ENCODE measurements around the gene FLRT3. TPM values are rescaled to one million over a fixed set of nuclear protein-coding genes. Genes with fewer than 3 reads are reported as not detected.

The FLRT3 gene
- total and polyA plus RNA-seq, 4 donors = 23.5 to 144 (median 48.9) TPM

GRCh38 chr20:14360416-14360815, 23.0 kb upstream of the FLRT3 start:
- Histone ChIP-seq H3K36me3 (ENCODE audit: control insufficient read depth in 4 of 4, insufficient read depth in 4 of 4, low read length in 4 of 4) (no peaks in the 10 kb centered on the region), H3K4me1 (ENCODE audit: control insufficient read depth in 5 of 5, insufficient read depth in 5 of 5, low read length in 5 of 5) (no peaks in the 10 kb centered on the region), H3K27ac (ENCODE audit: low read depth in 1 of 2, low read length in 1 of 2) (no peak overlapping the region), H3K9ac (ENCODE audit: insufficient read depth in 1 of 2, low read length in 2 of 2) (no peak overlapping the region), H3K27me3 (ENCODE audit: control insufficient read depth in 3 of 3, insufficient read depth in 3 of 3, low read length in 2 of 3) (no peaks in the 10 kb centered on the region), H3K9me3 (ENCODE audit: control insufficient read depth in 4 of 4, insufficient read depth in 3 of 4, low read length in 3 of 4) (no peaks in the 10 kb centered on the region), H3K4me3 (no peak overlapping the region)
- DNase-seq (no peak), ATAC-seq (ENCODE audit: insufficient read depth, low FRiP score) (no peak)
- TF ChIP-seq CTCF (IDR thresholded peaks at IDR 0.05; ENCODE audit: control extremely low read depth, extremely low read depth) = no peak

GRCh38 chr20:14355791-14356190, 18.4 kb upstream of the FLRT3 start:
- ATAC-seq (ENCODE audit: insufficient read depth, low FRiP score) (no peak), DNase-seq (no peak)
- H3K9ac ChIP-seq (ENCODE audit: insufficient read depth in 1 of 2, low read length in 2 of 2) = no peak overlapping the region
- WGBS, 2 donors = 41 to 59% methylated on average over 1 of the region's 1 CpG
- H3K4me3 ChIP-seq = no peak overlapping the region
- H3K36me3 ChIP-seq (ENCODE audit: control insufficient read depth in 4 of 4, insufficient read depth in 4 of 4, low read length in 4 of 4) = no peaks in the 10 kb centered on the region
- H3K9me3 ChIP-seq (ENCODE audit: control insufficient read depth in 4 of 4, insufficient read depth in 3 of 4, low read length in 3 of 4) = no peaks in the 10 kb centered on the region
- H3K4me1 ChIP-seq (ENCODE audit: control insufficient read depth in 5 of 5, insufficient read depth in 5 of 5, low read length in 5 of 5) = no peaks in the 10 kb centered on the region
- no peaks in the 10 kb centered on the region for H3K27me3 ChIP-seq (ENCODE audit: control insufficient read depth in 3 of 3, insufficient read depth in 3 of 3, low read length in 2 of 3)
- no peak for TF ChIP-seq CTCF (IDR thresholded peaks at IDR 0.05; ENCODE audit: control extremely low read depth, extremely low read depth)
- H3K27ac ChIP-seq (ENCODE audit: low read depth in 1 of 2, low read length in 1 of 2) = no peak overlapping the region

- ATAC-seq (ENCODE audit: insufficient read depth, low FRiP score) (no peak), DNase-seq (no peak)
- Histone ChIP-seq H3K9me3 (ENCODE audit: control insufficient read depth in 4 of 4, insufficient read depth in 3 of 4, low read length in 3 of 4) (no peaks in the 10 kb centered on the region), H3K36me3 (ENCODE audit: control insufficient read depth in 4 of 4, insufficient read depth in 4 of 4, low read length in 4 of 4) (no peaks in the 10 kb centered on the region), H3K27me3 (ENCODE audit: control insufficient read depth in 3 of 3, insufficient read depth in 3 of 3, low read length in 2 of 3) (no peaks in the 10 kb centered on the region), H3K4me1 (ENCODE audit: control insufficient read depth in 5 of 5, insufficient read depth in 5 of 5, low read length in 5 of 5) (peaks cover 0 to 2% (median 0%) of the 10 kb centered on the region in 5 donors), H3K4me3 (no peak overlapping the region), H3K9ac (ENCODE audit: insufficient read depth in 1 of 2, low read length in 2 of 2) (no peak overlapping the region), H3K27ac (ENCODE audit: low read depth in 1 of 2, low read length in 1 of 2) (no peak overlapping the region)
- 54 to 69% methylated on average over 1 of the region's 1 CpG for whole genome bisulfite sequencing, 2 donors
- TF ChIP-seq CTCF (IDR thresholded peaks at IDR 0.05; ENCODE audit: control extremely low read depth, extremely low read depth) = no peak
Measured at GRCh38 chr20:14344746-14345145, 7.3 kb upstream of the FLRT3 start.

DNA sequence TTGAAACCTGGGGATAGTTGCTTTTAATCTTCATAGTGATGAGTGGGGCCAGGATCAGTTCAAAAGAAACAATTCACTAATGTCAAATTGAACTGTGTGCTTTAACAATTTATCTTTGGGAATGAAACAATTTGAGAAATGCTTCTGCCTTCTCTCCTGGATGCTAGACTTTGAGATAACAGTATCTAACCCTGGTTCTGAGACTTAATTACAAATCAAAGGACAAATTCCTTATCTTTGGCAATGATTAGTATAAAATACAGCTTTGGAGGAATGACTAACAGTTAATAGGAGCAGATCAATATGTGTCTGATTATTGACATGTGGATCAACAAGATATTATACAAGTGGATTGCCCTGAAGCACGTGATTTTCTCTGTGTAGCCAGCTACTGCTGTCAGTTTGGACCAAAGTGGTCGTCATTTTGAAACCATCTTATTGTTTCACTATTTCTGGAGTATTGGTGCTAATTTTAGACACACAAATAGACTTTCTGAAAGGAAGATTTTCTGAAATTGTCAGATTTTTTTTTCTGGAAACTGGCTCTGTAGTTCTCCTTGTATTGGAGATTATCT, 6.2 kb upstream of the FLRT3 start:
- Histone ChIP-seq H3K9me3 (ENCODE audit: control insufficient read depth in 4 of 4, insufficient read depth in 3 of 4, low read length in 3 of 4) (no peaks in the 10 kb centered on the region), H3K4me3 (no peak overlapping the region), H3K4me1 (ENCODE audit: control insufficient read depth in 5 of 5, insufficient read depth in 5 of 5, low read length in 5 of 5) (peaks cover 0 to 2% (median 0%) of the 10 kb centered on the region in 5 donors), H3K27ac (ENCODE audit: low read depth in 1 of 2, low read length in 1 of 2) (no peak overlapping the region), H3K36me3 (ENCODE audit: control insufficient read depth in 4 of 4, insufficient read depth in 4 of 4, low read length in 4 of 4) (no peaks in the 10 kb centered on the region), H3K9ac (ENCODE audit: insufficient read depth in 1 of 2, low read length in 2 of 2) (no peak overlapping the region), H3K27me3 (ENCODE audit: control insufficient read depth in 3 of 3, insufficient read depth in 3 of 3, low read length in 2 of 3) (no peaks in the 10 kb centered on the region)
- 81 to 88% methylated on average over 2 of the region's 2 CpGs for WGBS, 2 donors
- ATAC-seq (ENCODE audit: insufficient read depth, low FRiP score) (no peak), DNase-seq (no peak)
- no peak for TF ChIP-seq CTCF (IDR thresholded peaks at IDR 0.05; ENCODE audit: control extremely low read depth, extremely low read depth)
